GM21447 (cell line): ENCODE results near the gene PRRC2C.
"Not testable (repeated sequence)": the region's sequence is repeated elsewhere in the genome, so short reads cannot be mapped to it uniquely, and the experiment has no call there.

ENCODE experiments used
- ATAC-seq: cut with Tn5 transposase; IDR thresholded peaks from one replicate; pipeline ENCODE4 v1.9.1; 2021; ENCODE audit not compliant: unreplicated experiment

Gene PRRC2C

GRCh38 chr1:171582589-171582988, 97.3 kb downstream of the PRRC2C start:
- ATAC-seq = no peak

GRCh38 chr1:171583591-171584201, 98.4 kb downstream of the PRRC2C start:
- ATAC-seq = no peak

- ATAC-seq = no peak
Measured at GRCh38 chr1:171585715-171586114, 100.4 kb downstream of the PRRC2C start.

- no peak for ATAC-seq
Measured at GRCh38 chr1:171588230-171588629, 102.9 kb downstream of the PRRC2C start.

- ATAC-seq = no peak
Measured at GRCh38 chr1:171590022-171590421, 104.7 kb downstream of the PRRC2C start.

GRCh38 chr1:171595324-171595723, 110.0 kb downstream of the PRRC2C start:
- no peak for ATAC-seq

GRCh38 chr1:171596119-171596518, 110.8 kb downstream of the PRRC2C start:
- ATAC-seq = no peak

GRCh38 chr1:171596705-171597104, 111.4 kb downstream of the PRRC2C start:
- ATAC-seq = no peak

GRCh38 chr1:171597203-171597602, 111.9 kb downstream of the PRRC2C start:
- ATAC-seq = no peak

GRCh38 chr1:171600310-171600709, 115.0 kb downstream of the PRRC2C start:
- ATAC-seq = not testable (repeated sequence)

- no peak for ATAC-seq
Measured at GRCh38 chr1:171600862-171601261, 115.5 kb downstream of the PRRC2C start.

- ATAC-seq = not testable (repeated sequence)
Measured at GRCh38 chr1:171603042-171603441, 117.7 kb downstream of the PRRC2C start.

- peak; percentile 50 for ATAC-seq
Measured at GRCh38 chr1:171606402-171606941, 121.1 kb downstream of the PRRC2C start.

- ATAC-seq = peak; percentile 52
Measured at GRCh38 chr1:171610385-171610784, 125.1 kb downstream of the PRRC2C start.

GRCh38 chr1:171611306-171611705, 126.0 kb downstream of the PRRC2C start:
- no peak for ATAC-seq

GRCh38 chr1:171613282-171613681, 128.0 kb downstream of the PRRC2C start:
- ATAC-seq = no peak

- ATAC-seq = not testable (repeated sequence)
Measured at GRCh38 chr1:171615122-171615906, 130.0 kb downstream of the PRRC2C start.

GRCh38 chr1:171616586-171616985, 131.3 kb downstream of the PRRC2C start:
- ATAC-seq = no peak

GRCh38 chr1:171622152-171622462, 136.8 kb downstream of the PRRC2C start, which contains the start of gene MYOCOS:
Gene MYOCOS, plus strand, starts transcription at chr1:171622243. Its CDS starts 1,641 bp downstream, at chr1:171623884.
- ATAC-seq = no peak

- ATAC-seq = no peak
Measured at GRCh38 chr1:171623651-171624331, 138.5 kb downstream of the PRRC2C start.

GRCh38 chr1:171625225-171625624, 139.9 kb downstream of the PRRC2C start:
- ATAC-seq = no peak

GRCh38 chr1:171627020-171627419, 141.7 kb downstream of the PRRC2C start:
- ATAC-seq = no peak
